Activated CD4-positive, alpha-beta T cell treated with anti-CD3 and anti-CD28 coated beads, Interleukin-2, amount 50 U/mL, for 48 hours (primary cell): ENCODE results near the gene USP47.

Experiments used
- DNase-seq, 2 experiments: peaks; one replicate each; pipeline ENCODE4 v3.0.0-alpha.2; 2020

USP47 gene, protein sequence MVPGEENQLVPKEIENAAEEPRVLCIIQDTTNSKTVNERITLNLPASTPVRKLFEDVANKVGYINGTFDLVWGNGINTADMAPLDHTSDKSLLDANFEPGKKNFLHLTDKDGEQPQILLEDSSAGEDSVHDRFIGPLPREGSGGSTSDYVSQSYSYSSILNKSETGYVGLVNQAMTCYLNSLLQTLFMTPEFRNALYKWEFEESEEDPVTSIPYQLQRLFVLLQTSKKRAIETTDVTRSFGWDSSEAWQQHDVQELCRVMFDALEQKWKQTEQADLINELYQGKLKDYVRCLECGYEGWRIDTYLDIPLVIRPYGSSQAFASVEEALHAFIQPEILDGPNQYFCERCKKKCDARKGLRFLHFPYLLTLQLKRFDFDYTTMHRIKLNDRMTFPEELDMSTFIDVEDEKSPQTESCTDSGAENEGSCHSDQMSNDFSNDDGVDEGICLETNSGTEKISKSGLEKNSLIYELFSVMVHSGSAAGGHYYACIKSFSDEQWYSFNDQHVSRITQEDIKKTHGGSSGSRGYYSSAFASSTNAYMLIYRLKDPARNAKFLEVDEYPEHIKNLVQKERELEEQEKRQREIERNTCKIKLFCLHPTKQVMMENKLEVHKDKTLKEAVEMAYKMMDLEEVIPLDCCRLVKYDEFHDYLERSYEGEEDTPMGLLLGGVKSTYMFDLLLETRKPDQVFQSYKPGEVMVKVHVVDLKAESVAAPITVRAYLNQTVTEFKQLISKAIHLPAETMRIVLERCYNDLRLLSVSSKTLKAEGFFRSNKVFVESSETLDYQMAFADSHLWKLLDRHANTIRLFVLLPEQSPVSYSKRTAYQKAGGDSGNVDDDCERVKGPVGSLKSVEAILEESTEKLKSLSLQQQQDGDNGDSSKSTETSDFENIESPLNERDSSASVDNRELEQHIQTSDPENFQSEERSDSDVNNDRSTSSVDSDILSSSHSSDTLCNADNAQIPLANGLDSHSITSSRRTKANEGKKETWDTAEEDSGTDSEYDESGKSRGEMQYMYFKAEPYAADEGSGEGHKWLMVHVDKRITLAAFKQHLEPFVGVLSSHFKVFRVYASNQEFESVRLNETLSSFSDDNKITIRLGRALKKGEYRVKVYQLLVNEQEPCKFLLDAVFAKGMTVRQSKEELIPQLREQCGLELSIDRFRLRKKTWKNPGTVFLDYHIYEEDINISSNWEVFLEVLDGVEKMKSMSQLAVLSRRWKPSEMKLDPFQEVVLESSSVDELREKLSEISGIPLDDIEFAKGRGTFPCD (N-terminal part only)

GRCh38 chr11:11841723-11842420, at the start of gene USP47:
TSS of gene USP47 (plus strand) at chr11:11841972. CDS start at chr11:11842186, 214 bp downstream.
- peak; percentile 93 to 94 for DNase-seq

- DNase-seq: no peak
Observed at GRCh38 chr11:11793073-11793472, 48.7 kb upstream of the USP47 start.

GRCh38 chr11:11798586-11799438, 43.0 kb upstream of the USP47 start:
- peak; percentile 71 to 75 for DNase-seq

DNA sequence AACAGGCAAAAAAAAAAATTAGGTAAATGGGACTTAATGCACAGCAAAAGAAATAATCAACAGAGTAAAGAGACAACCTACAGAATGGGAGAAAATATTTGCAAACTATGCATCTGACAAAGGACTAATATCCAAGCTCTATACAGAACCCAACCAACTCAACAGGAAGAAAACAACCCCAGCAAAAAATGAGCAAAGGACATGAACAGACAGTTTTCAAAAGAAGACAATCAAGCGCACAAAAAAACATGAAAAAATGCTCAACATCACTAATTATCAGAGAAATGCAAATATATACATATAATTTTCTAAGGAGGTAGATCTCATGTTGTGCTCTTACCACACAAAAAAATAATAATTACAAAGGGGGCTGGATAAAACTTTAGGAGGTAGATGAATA, 36.5 kb upstream of the USP47 start:
- DNase-seq: no peak

- DNase-seq: no peak
Observed at GRCh38 chr11:11806074-11806473, 35.7 kb upstream of the USP47 start.

DNA sequence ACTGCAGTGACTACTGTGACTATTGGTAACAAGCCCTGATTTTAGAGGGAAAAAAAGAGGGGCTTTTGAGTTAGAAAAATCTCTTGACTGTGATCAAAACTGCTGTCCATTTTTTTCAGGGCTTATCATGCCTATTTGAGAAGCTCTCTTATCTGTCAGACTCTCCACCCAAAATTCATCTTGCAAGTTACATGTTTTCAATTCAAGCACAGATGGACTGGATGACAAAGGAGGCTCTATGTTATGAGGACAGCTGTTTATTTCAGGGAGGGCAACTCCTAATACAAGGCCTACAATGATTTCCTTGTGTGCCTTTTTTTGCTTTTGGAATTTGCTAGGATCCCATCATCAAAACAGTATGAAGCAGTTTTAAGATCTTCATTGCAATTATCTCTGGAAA, 35.2 kb upstream of the USP47 start:
- DNase-seq: no peak

GRCh38 chr11:11807811-11808782, 33.7 kb upstream of the USP47 start:
- DNase-seq: no peak

DNA sequence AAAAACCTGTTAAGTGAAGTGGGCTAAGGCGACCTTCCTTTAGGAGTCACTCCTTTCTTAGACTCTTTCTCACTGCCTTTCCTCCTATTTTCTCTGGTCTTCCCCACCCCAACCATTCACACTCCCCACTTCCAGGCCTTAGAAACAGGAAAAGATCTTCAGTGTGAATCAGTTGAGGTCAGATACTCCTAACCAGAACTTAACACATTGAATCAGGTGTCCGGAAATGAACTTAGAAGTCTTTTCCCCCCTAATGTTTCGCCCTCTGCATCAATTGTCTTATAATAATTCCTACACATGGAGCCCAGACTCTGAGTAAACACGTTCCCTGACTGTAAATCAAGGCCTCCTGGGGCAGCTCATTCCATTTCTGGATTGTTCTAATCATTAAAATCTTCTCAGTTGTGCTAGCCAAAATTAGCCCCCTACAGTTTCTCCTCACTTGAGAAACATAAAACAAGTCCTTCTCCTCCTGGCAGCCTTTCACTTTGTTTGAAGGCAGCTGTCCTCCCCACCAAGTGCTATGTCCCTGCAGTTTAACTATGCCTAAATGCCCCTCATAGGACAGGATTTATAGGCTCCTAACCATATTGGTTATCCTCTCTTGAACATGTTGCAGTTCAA, 32.7 kb upstream of the USP47 start:
- DNase-seq: no peak

GRCh38 chr11:11810764-11811726, 30.7 kb upstream of the USP47 start:
- peak in 1 of 2 experiments; percentile 8 for DNase-seq

GRCh38 chr11:11813288-11813962, 28.3 kb upstream of the USP47 start:
- no peak for DNase-seq

GRCh38 chr11:11814614-11815452, 26.9 kb upstream of the USP47 start:
- no peak for DNase-seq

GRCh38 chr11:11816511-11817314, 25.1 kb upstream of the USP47 start:
- no peak for DNase-seq

GRCh38 chr11:11817957-11818356, 23.8 kb upstream of the USP47 start:
- no peak for DNase-seq

DNA sequence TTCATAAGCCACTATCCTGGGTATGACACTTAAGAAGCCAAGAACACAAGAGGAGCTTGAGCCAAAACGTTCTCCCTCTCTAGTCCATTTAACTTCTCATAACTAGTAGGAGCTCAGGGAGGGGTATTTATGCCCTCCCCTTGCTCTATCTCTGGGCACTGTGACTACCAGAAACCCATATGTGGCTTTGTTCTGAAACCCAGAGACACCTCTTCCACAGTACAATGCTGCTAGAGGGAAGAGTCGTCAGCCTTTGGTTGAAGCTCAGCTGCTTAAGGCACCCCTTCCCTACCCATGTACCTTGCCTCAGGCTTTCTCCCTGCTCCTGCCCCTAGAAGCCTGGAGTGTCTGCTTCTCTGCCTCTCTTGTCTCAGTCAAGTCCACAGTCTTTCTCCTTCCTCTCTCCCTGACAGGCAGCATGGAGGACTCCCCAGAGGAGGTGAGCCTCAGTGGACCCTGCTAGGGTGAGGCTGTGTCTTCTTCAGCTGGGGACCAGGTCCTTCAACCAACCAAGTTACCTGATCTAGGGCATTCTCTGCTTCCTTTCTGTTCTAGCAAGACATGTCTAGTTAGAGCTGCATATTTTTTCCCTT, 23.1 kb upstream of the USP47 start:
- no peak for DNase-seq

GRCh38 chr11:11821899-11822298, 19.9 kb upstream of the USP47 start:
- no peak for DNase-seq

GRCh38 chr11:11822946-11823345, 18.8 kb upstream of the USP47 start:
- DNase-seq: no peak
